ENCODE data around the gene EIF4A3.

DNA sequence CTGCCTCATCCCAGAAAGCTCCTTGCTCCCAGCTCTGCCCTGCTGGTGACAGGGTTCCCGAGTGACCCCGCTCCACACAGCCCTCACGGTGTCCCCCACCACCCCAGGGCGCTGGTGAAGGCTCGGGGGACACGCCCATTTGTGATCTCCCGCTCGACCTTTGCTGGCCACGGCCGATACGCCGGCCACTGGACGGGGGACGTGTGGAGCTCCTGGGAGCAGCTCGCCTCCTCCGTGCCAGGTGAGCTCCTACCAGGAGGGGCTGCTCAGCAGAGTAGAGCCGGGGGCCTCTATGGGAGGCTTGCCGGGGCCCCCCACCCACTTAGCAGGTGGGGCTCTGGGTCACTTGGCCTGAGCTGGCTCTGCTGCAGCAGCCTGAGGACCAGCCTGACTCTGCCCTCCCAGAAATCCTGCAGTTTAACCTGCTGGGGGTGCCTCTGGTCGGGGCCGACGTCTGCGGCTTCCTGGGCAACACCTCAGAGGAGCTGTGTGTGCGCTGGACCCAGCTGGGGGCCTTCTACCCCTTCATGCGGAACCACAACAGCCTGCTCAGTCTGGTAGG is 34.4 kb downstream of the EIF4A3 start:
- TF ChIP-seq, protein P1, sequence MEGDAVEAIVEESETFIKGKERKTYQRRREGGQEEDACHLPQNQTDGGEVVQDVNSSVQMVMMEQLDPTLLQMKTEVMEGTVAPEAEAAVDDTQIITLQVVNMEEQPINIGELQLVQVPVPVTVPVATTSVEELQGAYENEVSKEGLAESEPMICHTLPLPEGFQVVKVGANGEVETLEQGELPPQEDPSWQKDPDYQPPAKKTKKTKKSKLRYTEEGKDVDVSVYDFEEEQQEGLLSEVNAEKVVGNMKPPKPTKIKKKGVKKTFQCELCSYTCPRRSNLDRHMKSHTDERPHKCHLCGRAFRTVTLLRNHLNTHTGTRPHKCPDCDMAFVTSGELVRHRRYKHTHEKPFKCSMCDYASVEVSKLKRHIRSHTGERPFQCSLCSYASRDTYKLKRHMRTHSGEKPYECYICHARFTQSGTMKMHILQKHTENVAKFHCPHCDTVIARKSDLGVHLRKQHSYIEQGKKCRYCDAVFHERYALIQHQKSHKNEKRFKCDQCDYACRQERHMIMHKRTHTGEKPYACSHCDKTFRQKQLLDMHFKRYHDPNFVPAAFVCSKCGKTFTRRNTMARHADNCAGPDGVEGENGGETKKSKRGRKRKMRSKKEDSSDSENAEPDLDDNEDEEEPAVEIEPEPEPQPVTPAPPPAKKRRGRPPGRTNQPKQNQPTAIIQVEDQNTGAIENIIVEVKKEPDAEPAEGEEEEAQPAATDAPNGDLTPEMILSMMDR (IDR thresholded peaks at IDR 0.05; ENCODE audit: low read length) = no peak
- no peak for TF ChIP-seq EZH2 (IDR thresholded peaks at IDR 0.05; ENCODE audit: borderline replicate concordance, low read length)

All from OCI-LY1 (cell line).